ENCODE measurements around the gene RUNX2.
A peak's percentile ranks its signal among the peaks of the same experiment; 100 is the strongest.

The RUNX2 gene

GRCh38 chr6:45416700-45417099 lies 88.6 kb downstream of the RUNX2 start:
- H3K36me3 ChIP-seq (ENCODE audit: insufficient read depth, low read length): no peaks in the 10 kb centered on the region
- H3K27ac ChIP-seq (ENCODE audit: low read depth, low read length): no peak overlapping the region
- H3K4me1 ChIP-seq (ENCODE audit: insufficient read depth, low read length): peaks cover 21% of the 10 kb centered on the region
- H3K9me3 ChIP-seq (ENCODE audit: low read length): no peaks in the 10 kb centered on the region
- H3K4me3 ChIP-seq (ENCODE audit: low read depth in 1 of 2, low read length in 2 of 2): no peak overlapping the region
- H3K9ac ChIP-seq (ENCODE audit: low read length): no peak overlapping the region
- peaks cover 30 to 32% of the 10 kb centered on the region in 2 donors for H3K27me3 ChIP-seq (ENCODE audit: control insufficient read depth in 1 of 2, insufficient read depth in 2 of 2, low read length in 2 of 2)

GRCh38 chr6:45417436-45417835 lies 89.3 kb downstream of the RUNX2 start:
- H3K27me3 ChIP-seq (ENCODE audit: control insufficient read depth in 1 of 2, insufficient read depth in 2 of 2, low read length in 2 of 2): peaks cover 30 to 36% of the 10 kb centered on the region in 2 donors

GRCh38 chr6:45419571-45420082 lies 91.5 kb downstream of the RUNX2 start:
- Histone ChIP-seq H3K27ac (ENCODE audit: low read depth, low read length) (no peak overlapping the region), H3K36me3 (ENCODE audit: insufficient read depth, low read length) (no peaks in the 10 kb centered on the region), H3K9ac (ENCODE audit: low read length) (no peak overlapping the region), H3K4me3 (ENCODE audit: low read depth in 1 of 2, low read length in 2 of 2) (peak overlapping the region in 1 of 2 donors; percentile 37), H3K27me3 (ENCODE audit: control insufficient read depth in 1 of 2, insufficient read depth in 2 of 2, low read length in 2 of 2) (peaks cover 30 to 52% of the 10 kb centered on the region in 2 donors), H3K9me3 (ENCODE audit: low read length) (no peaks in the 10 kb centered on the region), H3K4me1 (ENCODE audit: insufficient read depth, low read length) (peaks cover 26% of the 10 kb centered on the region)

More at GRCh38 chr6:45417436-45417835, 89.3 kb downstream of the RUNX2 start:
- Histone ChIP-seq H3K9ac (ENCODE audit: low read length) (no peak overlapping the region), H3K4me1 (ENCODE audit: insufficient read depth, low read length) (peaks cover 21% of the 10 kb centered on the region), H3K4me3 (ENCODE audit: low read depth in 1 of 2, low read length in 2 of 2) (no peak overlapping the region), H3K9me3 (ENCODE audit: low read length) (no peaks in the 10 kb centered on the region), H3K36me3 (ENCODE audit: insufficient read depth, low read length) (no peaks in the 10 kb centered on the region), H3K27ac (ENCODE audit: low read depth, low read length) (no peak overlapping the region)

- Histone ChIP-seq H3K27ac (ENCODE audit: low read depth, low read length) (no peak overlapping the region), H3K27me3 (ENCODE audit: control insufficient read depth in 1 of 2, insufficient read depth in 2 of 2, low read length in 2 of 2) (peaks cover 30 to 52% of the 10 kb centered on the region in 2 donors), H3K4me3 (ENCODE audit: low read depth in 1 of 2, low read length in 2 of 2) (peak overlapping the region in 1 of 2 donors; percentile 37), H3K9ac (ENCODE audit: low read length) (no peak overlapping the region), H3K36me3 (ENCODE audit: insufficient read depth, low read length) (no peaks in the 10 kb centered on the region), H3K9me3 (ENCODE audit: low read length) (no peaks in the 10 kb centered on the region), H3K4me1 (ENCODE audit: insufficient read depth, low read length) (peaks cover 26% of the 10 kb centered on the region)
Observed at GRCh38 chr6:45420083-45420908, 92.2 kb downstream of the RUNX2 start.

GRCh38 chr6:45420909-45421708 lies 93.0 kb downstream of the RUNX2 start:
- H3K9ac ChIP-seq (ENCODE audit: low read length): no peak overlapping the region
- H3K4me3 ChIP-seq (ENCODE audit: low read depth in 1 of 2, low read length in 2 of 2): peak overlapping the region; percentile 62 to 80
- H3K9me3 ChIP-seq (ENCODE audit: low read length): no peaks in the 10 kb centered on the region
- no peak overlapping the region for H3K27ac ChIP-seq (ENCODE audit: low read depth, low read length)
- no peaks in the 10 kb centered on the region for H3K36me3 ChIP-seq (ENCODE audit: insufficient read depth, low read length)
- peaks cover 30 to 52% of the 10 kb centered on the region in 2 donors for H3K27me3 ChIP-seq (ENCODE audit: control insufficient read depth in 1 of 2, insufficient read depth in 2 of 2, low read length in 2 of 2)
- peaks cover 26% of the 10 kb centered on the region for H3K4me1 ChIP-seq (ENCODE audit: insufficient read depth, low read length)

- no peaks in the 10 kb centered on the region for H3K9me3 ChIP-seq (ENCODE audit: low read length)
- no peaks in the 10 kb centered on the region for H3K36me3 ChIP-seq (ENCODE audit: insufficient read depth, low read length)
- H3K4me1 ChIP-seq (ENCODE audit: insufficient read depth, low read length): peaks cover 26% of the 10 kb centered on the region
- H3K27ac ChIP-seq (ENCODE audit: low read depth, low read length): no peak overlapping the region
- no peak overlapping the region for H3K9ac ChIP-seq (ENCODE audit: low read length)
- H3K27me3 ChIP-seq (ENCODE audit: control insufficient read depth in 1 of 2, insufficient read depth in 2 of 2, low read length in 2 of 2): peaks cover 29 to 52% of the 10 kb centered on the region in 2 donors
- H3K4me3 ChIP-seq (ENCODE audit: low read depth in 1 of 2, low read length in 2 of 2): peak overlapping the region; percentile 73 to 80
Observed at GRCh38 chr6:45421709-45422502, 93.8 kb downstream of the RUNX2 start.

GRCh38 chr6:45422503-45423110 lies 94.5 kb downstream of the RUNX2 start:
- Histone ChIP-seq H3K9ac (ENCODE audit: low read length) (peak overlapping the region; percentile 27), H3K4me3 (ENCODE audit: low read depth in 1 of 2, low read length in 2 of 2) (peak overlapping the region; percentile 70 to 73), H3K27ac (ENCODE audit: low read depth, low read length) (peak overlapping the region; percentile 31), H3K9me3 (ENCODE audit: low read length) (no peaks in the 10 kb centered on the region), H3K27me3 (ENCODE audit: control insufficient read depth in 1 of 2, insufficient read depth in 2 of 2, low read length in 2 of 2) (peaks cover 26 to 52% of the 10 kb centered on the region in 2 donors), H3K36me3 (ENCODE audit: insufficient read depth, low read length) (no peaks in the 10 kb centered on the region), H3K4me1 (ENCODE audit: insufficient read depth, low read length) (peaks cover 26% of the 10 kb centered on the region)

GRCh38 chr6:45423111-45423823 lies 95.1 kb downstream of the RUNX2 start:
- Histone ChIP-seq H3K4me3 (ENCODE audit: low read depth in 1 of 2, low read length in 2 of 2) (peak overlapping the region; percentile 70 to 73), H3K27ac (ENCODE audit: low read depth, low read length) (peak overlapping the region; percentile 32), H3K27me3 (ENCODE audit: control insufficient read depth in 1 of 2, insufficient read depth in 2 of 2, low read length in 2 of 2) (peaks cover 26 to 52% of the 10 kb centered on the region in 2 donors), H3K4me1 (ENCODE audit: insufficient read depth, low read length) (peaks cover 26% of the 10 kb centered on the region), H3K36me3 (ENCODE audit: insufficient read depth, low read length) (no peaks in the 10 kb centered on the region), H3K9me3 (ENCODE audit: low read length) (no peaks in the 10 kb centered on the region), H3K9ac (ENCODE audit: low read length) (peak overlapping the region; percentile 27)

GRCh38 chr6:45423824-45424450 lies 95.8 kb downstream of the RUNX2 start:
- Histone ChIP-seq H3K4me3 (ENCODE audit: low read depth in 1 of 2, low read length in 2 of 2) (peak overlapping the region; percentile 70 to 73), H3K9ac (ENCODE audit: low read length) (no peak overlapping the region), H3K27me3 (ENCODE audit: control insufficient read depth in 1 of 2, insufficient read depth in 2 of 2, low read length in 2 of 2) (peaks cover 21 to 47% of the 10 kb centered on the region in 2 donors), H3K36me3 (ENCODE audit: insufficient read depth, low read length) (no peaks in the 10 kb centered on the region), H3K27ac (ENCODE audit: low read depth, low read length) (peak overlapping the region; percentile 32), H3K4me1 (ENCODE audit: insufficient read depth, low read length) (peaks cover 26% of the 10 kb centered on the region), H3K9me3 (ENCODE audit: low read length) (no peaks in the 10 kb centered on the region)

GRCh38 chr6:45424451-45424861 lies 96.3 kb downstream of the RUNX2 start:
- Histone ChIP-seq H3K9ac (ENCODE audit: low read length) (no peak overlapping the region), H3K27me3 (ENCODE audit: control insufficient read depth in 1 of 2, insufficient read depth in 2 of 2, low read length in 2 of 2) (peaks cover 16 to 42% of the 10 kb centered on the region in 2 donors), H3K4me1 (ENCODE audit: insufficient read depth, low read length) (peaks cover 26% of the 10 kb centered on the region), H3K27ac (ENCODE audit: low read depth, low read length) (no peak overlapping the region), H3K9me3 (ENCODE audit: low read length) (no peaks in the 10 kb centered on the region), H3K4me3 (ENCODE audit: low read depth in 1 of 2, low read length in 2 of 2) (peak overlapping the region in 1 of 2 donors; percentile 9), H3K36me3 (ENCODE audit: insufficient read depth, low read length) (no peaks in the 10 kb centered on the region)
